ENCODE data around the gene KIFAP3.

DNA sequence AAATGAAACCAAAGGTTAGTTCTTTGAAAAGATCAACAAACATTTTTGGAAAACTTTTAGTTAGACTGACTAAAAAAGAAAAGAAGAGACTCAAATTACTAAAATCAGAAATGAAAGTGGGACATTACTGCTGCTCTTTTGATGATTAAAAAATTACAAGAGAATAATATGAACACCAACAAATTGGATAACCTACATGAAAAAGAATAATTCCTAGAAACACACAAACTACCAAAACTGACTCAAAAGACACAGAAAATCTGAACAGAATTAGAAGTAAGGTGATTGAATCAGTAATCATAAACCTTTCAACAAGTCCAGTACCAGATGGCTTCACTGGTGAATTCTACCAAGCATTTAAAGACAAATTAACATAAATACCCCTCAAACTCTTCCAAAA lies 5.6 kb downstream of the KIFAP3 start:
- TF ChIP-seq, protein P1, sequence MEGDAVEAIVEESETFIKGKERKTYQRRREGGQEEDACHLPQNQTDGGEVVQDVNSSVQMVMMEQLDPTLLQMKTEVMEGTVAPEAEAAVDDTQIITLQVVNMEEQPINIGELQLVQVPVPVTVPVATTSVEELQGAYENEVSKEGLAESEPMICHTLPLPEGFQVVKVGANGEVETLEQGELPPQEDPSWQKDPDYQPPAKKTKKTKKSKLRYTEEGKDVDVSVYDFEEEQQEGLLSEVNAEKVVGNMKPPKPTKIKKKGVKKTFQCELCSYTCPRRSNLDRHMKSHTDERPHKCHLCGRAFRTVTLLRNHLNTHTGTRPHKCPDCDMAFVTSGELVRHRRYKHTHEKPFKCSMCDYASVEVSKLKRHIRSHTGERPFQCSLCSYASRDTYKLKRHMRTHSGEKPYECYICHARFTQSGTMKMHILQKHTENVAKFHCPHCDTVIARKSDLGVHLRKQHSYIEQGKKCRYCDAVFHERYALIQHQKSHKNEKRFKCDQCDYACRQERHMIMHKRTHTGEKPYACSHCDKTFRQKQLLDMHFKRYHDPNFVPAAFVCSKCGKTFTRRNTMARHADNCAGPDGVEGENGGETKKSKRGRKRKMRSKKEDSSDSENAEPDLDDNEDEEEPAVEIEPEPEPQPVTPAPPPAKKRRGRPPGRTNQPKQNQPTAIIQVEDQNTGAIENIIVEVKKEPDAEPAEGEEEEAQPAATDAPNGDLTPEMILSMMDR (IDR thresholded peaks at IDR 0.05; ENCODE audit: control extremely low read depth in 1 of 3, insufficient read depth in 1 of 3, low read depth in 1 of 3, low read length in 3 of 3) = no peak
- TF ChIP-seq TEAD4 (IDR thresholded peaks at IDR 0.05; ENCODE audit: low read depth, low read length) (no peak), ZNF274 (IDR thresholded peaks at IDR 0.05; ENCODE audit: borderline replicate concordance, extremely low read depth, low read length) (no peak), RAD21 (IDR thresholded peaks at IDR 0.05 in 1 of 2, conservative IDR thresholded peaks at IDR 0.05 in 1 of 2; ENCODE audit: low read depth in 2 of 2, low read length in 2 of 2) (no peak)
- TF ChIP-seq, protein P2, sequence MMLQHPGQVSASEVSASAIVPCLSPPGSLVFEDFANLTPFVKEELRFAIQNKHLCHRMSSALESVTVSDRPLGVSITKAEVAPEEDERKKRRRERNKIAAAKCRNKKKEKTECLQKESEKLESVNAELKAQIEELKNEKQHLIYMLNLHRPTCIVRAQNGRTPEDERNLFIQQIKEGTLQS (IDR thresholded peaks at IDR 0.05; ENCODE audit: insufficient read depth, low read depth, low read length) = no peak

Data from H1 (cell line).